Measurements from ENCODE around the gene ARPC5. TPM values are rescaled to one million over a fixed set of nuclear protein-coding genes. Genes with fewer than 3 reads are reported as not detected.
A peak's percentile ranks its signal among the peaks of the same experiment; 100 is the strongest.
"Not testable (repeated sequence)": the region's sequence is repeated elsewhere in the genome, so short reads cannot be mapped to it uniquely, and the experiment has no call there.

Gene ARPC5
- total and polyA plus RNA-seq, 8 donors, result 130 to 208 (median 147) TPM

GRCh38 chr1:183619781-183620180, 15.8 kb downstream of the ARPC5 start:
- Histone ChIP-seq H3K36me3 (peaks cover 0 to 16% of the 10 kb centered on the region in 2 donors), H3K27ac (no peak overlapping the region), H3K27me3 (no peaks in the 10 kb centered on the region), H3K4me1 (peaks cover 0 to 23% of the 10 kb centered on the region in 2 donors), H3K4me3 (no peak overlapping the region), H3K9me3 (no peaks in the 10 kb centered on the region)
- intact Hi-C loops (cut with DNase I), result no loop called here
- ATAC-seq (no peak), DNase-seq (peak in 2 of 4 donors; percentile 47 to 54)
- no peak for TF ChIP-seq CTCF (IDR thresholded peaks at IDR 0.05)

- H3K4me1 ChIP-seq, result peaks cover 0 to 19% of the 10 kb centered on the region in 2 donors
- H3K36me3 ChIP-seq; H3K27me3 ChIP-seq; ATAC-seq; H3K4me3 ChIP-seq; H3K9me3 ChIP-seq; intact Hi-C loops (cut with DNase I); H3K27ac ChIP-seq; DNase-seq: not testable (repeated sequence)
Observed at GRCh38 chr1:183618202-183618601, 17.4 kb downstream of the ARPC5 start.

GRCh38 chr1:183612975-183613374, 22.6 kb downstream of the ARPC5 start:
- H3K36me3 ChIP-seq; intact Hi-C loops (cut with DNase I); H3K4me3 ChIP-seq; ATAC-seq; H3K27ac ChIP-seq; H3K9me3 ChIP-seq; DNase-seq; H3K27me3 ChIP-seq: not testable (repeated sequence)
- H3K4me1 ChIP-seq, result peaks cover 8 to 26% of the 10 kb centered on the region in 2 donors

- no peaks in the 10 kb centered on the region for H3K27me3 ChIP-seq
- H3K9me3 ChIP-seq, result no peaks in the 10 kb centered on the region
- no peak for DNase-seq
- peaks cover 8 to 31% of the 10 kb centered on the region in 2 donors for H3K4me1 ChIP-seq
- no peak for TF ChIP-seq CTCF (IDR thresholded peaks at IDR 0.05)
- H3K4me3 ChIP-seq, result no peak overlapping the region
- intact Hi-C loops (cut with DNase I), result no loop called here
- ATAC-seq, result no peak
- no peaks in the 10 kb centered on the region for H3K36me3 ChIP-seq
- no peak overlapping the region for H3K27ac ChIP-seq
Observed at GRCh38 chr1:183612407-183612806, 23.2 kb downstream of the ARPC5 start.

- Histone ChIP-seq H3K4me1 (peaks cover 8 to 44% of the 10 kb centered on the region in 2 donors), H3K27me3 (no peaks in the 10 kb centered on the region), H3K27ac (no peak overlapping the region), H3K4me3 (no peak overlapping the region), H3K36me3 (no peaks in the 10 kb centered on the region), H3K9me3 (no peaks in the 10 kb centered on the region)
- no peak for DNase-seq
- no peak for TF ChIP-seq CTCF (IDR thresholded peaks at IDR 0.05)
- no peak for ATAC-seq
- intact Hi-C loops (cut with DNase I), result no loop called here
Observed at GRCh38 chr1:183611021-183611420, 24.6 kb downstream of the ARPC5 start.

- Histone ChIP-seq H3K27ac (peak overlapping the region; percentile 33 to 96), H3K9me3 (no peaks in the 10 kb centered on the region), H3K4me1 (peaks cover 8 to 55% of the 10 kb centered on the region in 2 donors), H3K27me3 (no peaks in the 10 kb centered on the region), H3K36me3 (no peaks in the 10 kb centered on the region), H3K4me3 (no peak overlapping the region)
- intact Hi-C loops (cut with DNase I), result no loop called here
- peak; percentile 62 for ATAC-seq
- TF ChIP-seq CTCF (IDR thresholded peaks at IDR 0.05), result no peak
- no peak for DNase-seq
Observed at GRCh38 chr1:183609759-183610452, 25.7 kb downstream of the ARPC5 start.

Data from left lung (tissue), 10 donors.